Smooth muscle cell (in vitro differentiated cells): Measurements from ENCODE around the gene ATP7B. TPM values are rescaled to one million over a fixed set of nuclear protein-coding genes. Genes with fewer than 3 reads are reported as not detected.

Experiments used
- DNase-seq: peaks from one replicate; lab custom pipeline; 2025; ENCODE audit not compliant: unreplicated experiment; lab: John Stamatoyannopoulos, UW
- H2AFZ ChIP-seq: fragments of 200-600 bp; sonication (generic); 2 replicates; pipeline ENCODE4 v1.6.0; 2016; ENCODE audit warnings: antibody characterized with exemption, low read depth, mild to moderate bottlenecking
- H3F3A ChIP-seq: fragments of 200-600 bp; sonication (generic); 2 replicates; pipeline ENCODE4 v1.6.0; 2017; ENCODE audit warnings: antibody characterized with exemption, low read depth
- H3K27ac ChIP-seq: fragments of 200-600 bp; sonication (generic); 2 replicates; pipeline ENCODE4 v1.5.1; 2016; ENCODE audit warnings: low read depth, mild to moderate bottlenecking
- H3K27me3 ChIP-seq: fragments of 200-600 bp; sonication (generic); 2 replicates; pipeline ENCODE4 v1.6.1; 2016; ENCODE audit warnings: low read depth, mild to moderate bottlenecking
- H3K36me3 ChIP-seq: fragments of 200-600 bp; sonication (generic); 2 replicates; pipeline ENCODE4 v1.5.1; 2016; ENCODE audit warnings: low read depth
- H3K4me1 ChIP-seq: fragments of 200-600 bp; sonication (generic); 2 replicates; pipeline ENCODE4 v1.5.1; 2016; ENCODE audit warnings: low read depth
- H3K4me2 ChIP-seq: fragments of 200-600 bp; sonication (generic); 2 replicates; pipeline ENCODE4 v1.6.0; 2016; ENCODE audit warnings: mild to moderate bottlenecking
- H3K4me3 ChIP-seq: fragments of 200-600 bp; sonication (generic); 2 replicates; pipeline ENCODE4 v1.5.1; 2016; ENCODE audit warnings: mild to moderate bottlenecking
- H3K79me2 ChIP-seq: fragments of 200-600 bp; sonication (generic); 2 replicates; pipeline ENCODE4 v1.6.0; 2016; ENCODE audit warnings: low read depth, mild to moderate bottlenecking
- H3K9ac ChIP-seq: fragments of 200-600 bp; sonication (generic); 2 replicates; pipeline ENCODE4 v1.6.0; 2016; ENCODE audit warnings: low read depth
- H3K9me3 ChIP-seq: fragments of 200-600 bp; sonication (generic); replicated peaks from 2 replicates; pipeline ENCODE4 v1.5.1; 2016; ENCODE audit warnings: low read depth
- H4K20me1 ChIP-seq: fragments of 200-600 bp; sonication (generic); 2 replicates; pipeline ENCODE4 v1.6.0; 2016; ENCODE audit warnings: low read depth
- CTCF ChIP-seq: fragments of 200-600 bp; sonication (generic); IDR thresholded peaks from 2 replicates; pipeline ENCODE4 v1.5.1; 2017; ENCODE audit warnings: borderline replicate concordance, mild to moderate bottlenecking, antibody characterized with exemption; ENCODE audit not compliant: insufficient read depth, poor library complexity, severe bottlenecking
- WGBS: methylation state at CpG from one replicate; pipeline ENCODE4 v1.1.7; 2016; ENCODE audit warnings: low lambda C conversion rate; 5-methylcytosine and 5-hydroxymethylcytosine counted together
- polyA plus RNA-seq: library from polyadenylated mRNA; unstranded; fragments of >200 nt; fragmentation: Nextera tagmentation; extraction: Ambion mirVana; gene quantifications from 2 replicates; pipeline ENCODE4 v1.2.1, GENCODE V29; 2016
- total RNA-seq: library from RNA; depleted of rRNA; stranded (reverse); fragments of >200 nt; gene quantifications from 2 replicates; pipeline ENCODE4 v1.2.3, GENCODE V29; 2014

Gene ATP7B
- total and polyA plus RNA-seq, 2 experiments from 2014 or later = 10.0 to 23.5 TPM

- no peaks in the 10 kb centered on the region for H3K9me3 ChIP-seq
- H3K36me3 ChIP-seq = no peaks in the 10 kb centered on the region
- no peaks in the 10 kb centered on the region for H4K20me1 ChIP-seq
- TF ChIP-seq CTCF = no peak
- H2AFZ ChIP-seq = no peak overlapping the region
- H3K27ac ChIP-seq = no peak overlapping the region
- H3K79me2 ChIP-seq = no peaks in the 10 kb centered on the region
- no peak overlapping the region for H3K4me3 ChIP-seq
- H3K4me2 ChIP-seq = no peak overlapping the region
- H3K9ac ChIP-seq = no peak overlapping the region
- H3K27me3 ChIP-seq = no peaks in the 10 kb centered on the region
- 92% methylated on average over 9 of the region's 9 CpGs for WGBS
- no peak for DNase-seq
- no peaks in the 10 kb centered on the region for H3K4me1 ChIP-seq
- no peaks in the 10 kb centered on the region for H3F3A ChIP-seq
These were observed 91.7 kb downstream of the ATP7B start for GRCh38 chr13:51919531-51919930.

GRCh38 chr13:51916962-51917361 is 94.3 kb downstream of the ATP7B start:
- no peaks in the 10 kb centered on the region for H3K36me3 ChIP-seq
- TF ChIP-seq CTCF = no peak
- no peak overlapping the region for H3K9ac ChIP-seq
- no peaks in the 10 kb centered on the region for H3K79me2 ChIP-seq
- no peak overlapping the region for H3K4me3 ChIP-seq
- no peak overlapping the region for H3K4me2 ChIP-seq
- no peak overlapping the region for H3K27ac ChIP-seq
- H2AFZ ChIP-seq = no peak overlapping the region
- H3F3A ChIP-seq = no peaks in the 10 kb centered on the region
- WGBS = 94% methylated on average over 8 of the region's 8 CpGs
- H3K9me3 ChIP-seq = no peaks in the 10 kb centered on the region
- DNase-seq = no peak
- H3K4me1 ChIP-seq = no peaks in the 10 kb centered on the region
- no peaks in the 10 kb centered on the region for H4K20me1 ChIP-seq
- no peaks in the 10 kb centered on the region for H3K27me3 ChIP-seq

GRCh38 chr13:51916051-51916818 is 95.0 kb downstream of the ATP7B start:
- no peaks in the 10 kb centered on the region for H3K4me1 ChIP-seq
- no peak overlapping the region for H2AFZ ChIP-seq
- WGBS = 98% methylated on average over 7 of the region's 7 CpGs
- no peaks in the 10 kb centered on the region for H3K27me3 ChIP-seq
- no peak overlapping the region for H3K27ac ChIP-seq
- no peaks in the 10 kb centered on the region for H3F3A ChIP-seq
- no peak for DNase-seq
- no peak overlapping the region for H3K4me3 ChIP-seq
- H3K9me3 ChIP-seq = no peaks in the 10 kb centered on the region
- H3K79me2 ChIP-seq = no peaks in the 10 kb centered on the region
- no peak overlapping the region for H3K9ac ChIP-seq
- TF ChIP-seq CTCF = no peak
- H3K36me3 ChIP-seq = no peaks in the 10 kb centered on the region
- H3K4me2 ChIP-seq = no peak overlapping the region
- H4K20me1 ChIP-seq = no peaks in the 10 kb centered on the region

DNA sequence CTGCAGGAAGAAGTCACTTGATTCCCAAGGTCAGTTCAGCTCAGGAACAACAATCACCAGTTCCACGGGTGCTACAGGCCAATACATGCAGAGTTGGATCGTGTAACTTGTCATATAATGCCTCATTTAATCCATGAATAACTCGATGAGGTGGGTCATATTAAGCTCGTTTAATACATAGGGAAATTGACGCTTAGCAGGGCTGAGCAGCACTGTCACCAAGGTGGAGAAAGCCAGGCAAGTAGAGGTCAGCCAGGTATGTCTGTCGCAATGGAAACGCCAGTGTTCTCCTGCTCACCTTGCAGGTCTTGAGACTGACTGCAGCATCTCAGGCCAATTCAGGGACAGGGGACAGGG is 97.1 kb downstream of the ATP7B start:
- Histone ChIP-seq H3K4me3 (no peak overlapping the region), H3K79me2 (no peaks in the 10 kb centered on the region), H4K20me1 (no peaks in the 10 kb centered on the region), H3K36me3 (no peaks in the 10 kb centered on the region), H3K4me2 (no peak overlapping the region), H3F3A (no peaks in the 10 kb centered on the region), H3K27me3 (no peaks in the 10 kb centered on the region), H2AFZ (no peak overlapping the region), H3K4me1 (no peaks in the 10 kb centered on the region), H3K9me3 (no peaks in the 10 kb centered on the region), H3K9ac (no peak overlapping the region), H3K27ac (no peak overlapping the region)
- TF ChIP-seq CTCF = no peak
- WGBS = 94% methylated on average over 7 of the region's 7 CpGs
- DNase-seq = no peak
